Measurements from ENCODE around the gene TMC2. TPM values are rescaled to one million over a fixed set of nuclear protein-coding genes. Genes with fewer than 3 reads are reported as not detected.

The TMC2 gene
- total and polyA plus RNA-seq, 2 of the 4 experiments (the other 2 are of a cell fraction): not detected

DNA sequence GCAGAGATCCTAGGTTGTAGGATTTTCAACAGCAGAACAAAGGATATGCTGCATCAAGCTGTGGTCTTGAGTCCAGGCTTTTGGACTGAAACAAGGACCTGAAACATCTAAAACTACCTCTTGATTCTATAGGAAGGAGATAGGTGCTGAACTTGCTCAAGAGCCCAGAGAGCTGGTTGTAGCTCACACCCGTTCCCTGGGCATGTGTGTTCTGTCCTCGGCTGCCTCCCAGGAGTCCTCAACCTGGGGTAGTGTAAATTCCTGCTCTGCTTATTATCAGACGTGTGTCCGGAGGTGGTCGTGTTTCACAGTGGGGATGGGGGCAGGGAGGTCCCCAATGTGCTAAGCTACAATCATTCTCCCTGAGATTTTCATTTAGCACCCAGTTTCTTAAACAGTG is 120.9 kb downstream of the TMC2 start (continued):
- no peak for TF ChIP-seq BHLHE40 (IDR thresholded peaks at IDR 0.05; ENCODE audit: low read depth, low read length)
- no peak for TF ChIP-seq RCOR1 (IDR thresholded peaks at IDR 0.05; ENCODE audit: insufficient replicate concordance, low read length)
- no peak for TF ChIP-seq SMC3 (IDR thresholded peaks at IDR 0.05; ENCODE audit: low read depth, low read length)
- no peak for TF ChIP-seq ELK1 (IDR thresholded peaks at IDR 0.05; ENCODE audit: borderline replicate concordance, low read depth, low read length)

DNA sequence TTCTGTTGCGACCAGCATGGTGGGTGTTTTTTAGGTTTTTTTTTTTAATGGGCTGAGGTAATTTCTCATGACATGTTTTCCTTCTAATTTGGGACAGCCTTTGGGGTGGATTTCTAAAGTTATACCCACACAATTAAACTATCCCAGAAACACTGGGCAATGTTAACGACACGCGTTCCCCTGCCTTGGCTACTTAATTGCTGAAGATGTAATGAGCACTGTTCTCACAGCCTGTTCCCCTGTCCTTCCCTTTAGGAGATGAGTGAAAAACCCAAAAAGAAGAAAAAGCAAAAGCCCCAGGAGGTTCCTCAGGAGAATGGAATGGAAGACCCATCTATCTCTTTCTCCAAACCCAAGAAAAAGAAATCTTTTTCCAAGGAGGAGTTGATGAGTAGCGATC is 121.3 kb downstream of the TMC2 start:
- in situ Hi-C loops (cut with MboI; ENCODE audit: low sequenced_read_pairs): no loop called here
- ATAC-seq (ENCODE audit: low read depth) (no peak), DNase-seq (no peak)
- no TSS peak for BruUV-seq (replicated peaks)
- H3K27me3 ChIP-seq (ENCODE audit: control insufficient read depth, insufficient read depth, low read length): no peaks in the 10 kb centered on the region
- dilution Hi-C loops (cut with HindIII; ENCODE audit: low sequenced_read_pairs, unreplicated experiment): no loop called here
- H3K56ac ChIP-seq (ENCODE audit: extremely low read depth, insufficient read depth, low read length): no peak overlapping the region
- H2BK15ac ChIP-seq (ENCODE audit: low read depth, low read length): no peak overlapping the region
- no peak overlapping the region for H3K4me3 ChIP-seq (ENCODE audit: insufficient read depth, low read depth, low read length)
- ChIA-PET POLR2A (ENCODE audit: unreplicated experiment) (no interaction called here), CTCF (no interaction called here)
- no peak overlapping the region for H2BK20ac ChIP-seq (ENCODE audit: low read depth, low read length)
- H2BK120ac ChIP-seq (ENCODE audit: low read depth, low read length): no peak overlapping the region
- intact Hi-C loops (cut with micrococcal nuclease): no loop called here
- no peak overlapping the region for H3K14ac ChIP-seq (replicated peaks; ENCODE audit: low read depth, low read length)
- no CpG with 5 or more reads among the region's 5 CpGs for WGBS, 2 experiments (ENCODE audit: extremely low coverage in 2 of 2, insufficient read length in 1 of 2)
- peaks cover 5% of the 10 kb centered on the region for H3K4me1 ChIP-seq (ENCODE audit: control insufficient read depth, insufficient read depth, low read length)
- peaks cover 13% of the 10 kb centered on the region for H3K9me1 ChIP-seq (ENCODE audit: insufficient read depth, low read length)
- no peak overlapping the region for H3K4me2 ChIP-seq (ENCODE audit: low read depth, low read length)
- H4K8ac ChIP-seq (ENCODE audit: low read depth in 2 of 2, low read length in 2 of 2): no peak overlapping the region
- H3K18ac ChIP-seq (ENCODE audit: low read depth, low read length): no peak overlapping the region
- H3K79me1 ChIP-seq (ENCODE audit: low read depth in 1 of 2, low read length in 2 of 2): peaks cover 28 to 57% of the 10 kb centered on the region in 2 experiments
- H2BK5ac ChIP-seq (ENCODE audit: low read depth, low read length, poor library complexity, severe bottlenecking): no peak overlapping the region
- no peak overlapping the region for H3K23ac ChIP-seq (ENCODE audit: low read depth, low read length)
- H2AK5ac ChIP-seq (ENCODE audit: low read depth, low read length): no peak overlapping the region
- H3K9me3 ChIP-seq (ENCODE audit: control insufficient read depth, insufficient read depth, low read length): no peaks in the 10 kb centered on the region
- TF ChIP-seq RAD21 (IDR thresholded peaks at IDR 0.05; ENCODE audit: low read length) (no peak), CEBPB (IDR thresholded peaks at IDR 0.05; ENCODE audit: low read depth, low read length) (no peak), FOS (IDR thresholded peaks at IDR 0.05; ENCODE audit: low read depth, low read length) (no peak), MAZ (IDR thresholded peaks at IDR 0.05; ENCODE audit: borderline replicate concordance, low read depth, low read length) (no peak), MAFK (IDR thresholded peaks at IDR 0.05; ENCODE audit: low read depth, low read length) (no peak), BHLHE40 (IDR thresholded peaks at IDR 0.05; ENCODE audit: low read depth, low read length) (no peak), ELK1 (IDR thresholded peaks at IDR 0.05; ENCODE audit: borderline replicate concordance, low read depth, low read length) (no peak), MXI1 (IDR thresholded peaks at IDR 0.05; ENCODE audit: borderline replicate concordance, low read depth, low read length) (no peak), SMC3 (IDR thresholded peaks at IDR 0.05; ENCODE audit: low read depth, low read length) (no peak)
- TF ChIP-seq, protein P1, sequence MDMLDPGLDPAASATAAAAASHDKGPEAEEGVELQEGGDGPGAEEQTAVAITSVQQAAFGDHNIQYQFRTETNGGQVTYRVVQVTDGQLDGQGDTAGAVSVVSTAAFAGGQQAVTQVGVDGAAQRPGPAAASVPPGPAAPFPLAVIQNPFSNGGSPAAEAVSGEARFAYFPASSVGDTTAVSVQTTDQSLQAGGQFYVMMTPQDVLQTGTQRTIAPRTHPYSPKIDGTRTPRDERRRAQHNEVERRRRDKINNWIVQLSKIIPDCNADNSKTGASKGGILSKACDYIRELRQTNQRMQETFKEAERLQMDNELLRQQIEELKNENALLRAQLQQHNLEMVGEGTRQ (IDR thresholded peaks at IDR 0.05; ENCODE audit: low read depth, low read length): no peak
- TF ChIP-seq, protein P2, sequence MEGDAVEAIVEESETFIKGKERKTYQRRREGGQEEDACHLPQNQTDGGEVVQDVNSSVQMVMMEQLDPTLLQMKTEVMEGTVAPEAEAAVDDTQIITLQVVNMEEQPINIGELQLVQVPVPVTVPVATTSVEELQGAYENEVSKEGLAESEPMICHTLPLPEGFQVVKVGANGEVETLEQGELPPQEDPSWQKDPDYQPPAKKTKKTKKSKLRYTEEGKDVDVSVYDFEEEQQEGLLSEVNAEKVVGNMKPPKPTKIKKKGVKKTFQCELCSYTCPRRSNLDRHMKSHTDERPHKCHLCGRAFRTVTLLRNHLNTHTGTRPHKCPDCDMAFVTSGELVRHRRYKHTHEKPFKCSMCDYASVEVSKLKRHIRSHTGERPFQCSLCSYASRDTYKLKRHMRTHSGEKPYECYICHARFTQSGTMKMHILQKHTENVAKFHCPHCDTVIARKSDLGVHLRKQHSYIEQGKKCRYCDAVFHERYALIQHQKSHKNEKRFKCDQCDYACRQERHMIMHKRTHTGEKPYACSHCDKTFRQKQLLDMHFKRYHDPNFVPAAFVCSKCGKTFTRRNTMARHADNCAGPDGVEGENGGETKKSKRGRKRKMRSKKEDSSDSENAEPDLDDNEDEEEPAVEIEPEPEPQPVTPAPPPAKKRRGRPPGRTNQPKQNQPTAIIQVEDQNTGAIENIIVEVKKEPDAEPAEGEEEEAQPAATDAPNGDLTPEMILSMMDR (conservative IDR thresholded peaks at IDR 0.05; ENCODE audit: low read depth, low read length): no peak
- H3K9ac ChIP-seq (ENCODE audit: low read depth, low read length): no peak overlapping the region
- H2AK9ac ChIP-seq (replicated peaks; ENCODE audit: low read depth, low read length, poor library complexity): no peak overlapping the region
- peaks cover 73% of the 10 kb centered on the region for H3K36me3 ChIP-seq (ENCODE audit: control insufficient read depth, insufficient read depth, low read length)
- no peak overlapping the region for H3K27ac ChIP-seq (ENCODE audit: insufficient read depth, low read length)
- H4K20me1 ChIP-seq (ENCODE audit: insufficient read depth, low read length): peaks cover 57% of the 10 kb centered on the region
- no peak overlapping the region for H2AFZ ChIP-seq (replicated peaks; ENCODE audit: low read length, poor library complexity)
- H3K4ac ChIP-seq (ENCODE audit: low read depth, low read length): no peak overlapping the region
- H4K91ac ChIP-seq (ENCODE audit: insufficient read depth, low read depth, low read length): no peak overlapping the region
- no peak overlapping the region for H4K5ac ChIP-seq (ENCODE audit: low read depth, low read length)
